Left cardiac atrium (tissue), 4 donors: ENCODE measurements around the gene PRSS3. TPM values are rescaled to one million over a fixed set of nuclear protein-coding genes. Genes with fewer than 3 reads are reported as not detected.
"Not testable (repeated sequence)": the region's sequence is repeated elsewhere in the genome, so short reads cannot be mapped to it uniquely, and the experiment has no call there.

Source experiments
- ATAC-seq, 2 donors: fragments of 200-7000 bp; cut with Tn5 transposase; one replicate each; pipeline ENCODE4 v1.9.1; 2020; ENCODE audit warnings: mild to moderate bottlenecking in 2 of 2, moderate library complexity in 2 of 2
- DNase-seq: peaks from one replicate; pipeline ENCODE4 v3.0.0-alpha.2; 2020
- intact Hi-C, 2 donors: fragments of 100-400 bp; cut with DNase I; formaldehyde crosslinking; loops; one replicate each; pipeline versions ENCODE4 v1.14.1 to v1.15.1; 2022 to 2023
- long read RNA-seq: library from polyadenylated mRNA; unstranded; transcript quantifications from one replicate; pipeline ENCODE4 v2.0.0, GENCODE V29; 2021
- total RNA-seq, 2 donors: library from RNA; stranded (reverse); fragmentation: NEBNext Ultra II Directional; extraction: Animal tissue kit (Norgen Biotek cat#: 25700); gene quantifications; one replicate each; pipeline ENCODE4 v1.2.1, GENCODE V29; 2021
- donor health status: DM: no; HTN: yes; CAD: no.
- donor health status: DM: no; HTN: yes; CAD: no; lungs with severe emphysema.
- donor health status: DM: yes; HTN: yes; CAD: no.
- donor health status: Dilated cardiomyopathy.

PRSS3 gene
- not detected for total RNA-seq
- long read RNA-seq, partial matches to known transcripts = 0 of 1 reads
- long read RNA-seq, other reads (novel, unspliced or antisense) = 1 of 1 reads

- ATAC-seq = no peak
These were observed at the start of gene PRSS3 for GRCh38 chr9:33795281-33795680. Gene PRSS3 (plus strand): TSS chr9:33795561. CDS start chr9:33795574, 13 bp downstream.

DNA sequence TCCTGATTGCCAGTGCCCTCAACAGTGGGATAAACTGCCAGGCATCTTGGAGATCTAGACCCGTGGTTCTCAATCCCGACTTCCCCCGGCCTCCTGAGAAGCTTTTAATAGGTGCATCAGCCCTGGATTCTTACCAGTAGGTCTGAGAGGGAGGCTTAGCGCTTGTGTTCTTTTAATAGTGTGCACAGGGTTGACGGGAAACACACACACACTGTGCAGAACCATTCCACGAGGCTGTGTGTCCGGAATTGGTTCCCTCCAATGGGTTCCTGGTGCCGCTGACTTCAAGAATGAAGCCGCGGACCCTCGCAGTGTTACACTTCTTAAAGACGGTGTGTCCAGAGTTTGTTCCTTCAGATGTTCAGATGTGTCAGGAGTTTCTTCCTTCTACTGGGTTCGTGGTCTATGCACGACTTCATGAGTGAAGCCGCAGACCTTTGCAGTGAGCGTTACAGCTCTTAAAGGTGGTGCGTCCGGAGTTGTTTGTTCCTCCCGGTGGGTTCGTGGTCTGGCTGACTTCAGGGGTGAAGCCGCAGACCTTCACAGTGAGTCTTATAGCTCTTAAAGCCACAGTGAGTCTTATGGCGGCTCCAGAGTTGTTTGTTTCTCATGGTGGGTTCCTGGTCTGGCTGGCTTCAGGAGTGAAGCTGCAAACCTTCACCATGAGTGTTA, 46.6 kb upstream of the PRSS3 start:
- intact Hi-C loops = no loop called here
- no peak for ATAC-seq
- no peak for DNase-seq

More at GRCh38 chr9:33795281-33795680, at the start of gene PRSS3:
- DNase-seq = no peak
- intact Hi-C loops = no loop called here

- DNase-seq, intact Hi-C loops, ATAC-seq: not testable (repeated sequence)
These were observed 46.1 kb upstream of the PRSS3 start for GRCh38 chr9:33749305-33749654.

DNA sequence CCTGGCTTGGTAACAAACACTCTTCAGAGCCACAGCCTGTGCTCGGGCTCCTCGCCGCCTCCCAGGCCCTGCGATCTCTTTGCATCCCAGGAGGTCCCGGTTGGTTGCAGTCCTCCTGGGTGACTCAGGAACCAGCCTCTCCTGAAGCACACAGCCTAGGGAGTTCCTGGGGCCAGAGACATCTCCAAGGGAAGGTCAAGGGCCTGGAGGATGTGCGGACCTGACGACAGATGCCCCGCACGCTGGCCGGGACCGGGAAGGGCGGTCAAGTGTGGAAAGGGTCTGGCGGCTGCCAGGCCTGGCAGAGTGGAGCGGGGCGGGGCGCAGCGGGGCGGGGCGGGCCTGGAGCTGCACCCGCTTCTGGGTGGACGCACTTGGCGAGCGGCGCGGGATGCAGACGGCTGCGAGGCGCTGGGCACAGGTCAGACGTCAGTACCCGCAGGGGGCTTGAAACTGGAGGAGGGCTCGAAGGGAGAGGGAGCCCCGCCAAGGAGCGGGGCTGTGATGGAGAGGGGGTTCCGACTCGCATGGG, 45.0 kb upstream of the PRSS3 start:
- ATAC-seq (peak in 1 of 2 donors; percentile 89), DNase-seq (peak; percentile 21)
- intact Hi-C loops = no loop called here

DNA sequence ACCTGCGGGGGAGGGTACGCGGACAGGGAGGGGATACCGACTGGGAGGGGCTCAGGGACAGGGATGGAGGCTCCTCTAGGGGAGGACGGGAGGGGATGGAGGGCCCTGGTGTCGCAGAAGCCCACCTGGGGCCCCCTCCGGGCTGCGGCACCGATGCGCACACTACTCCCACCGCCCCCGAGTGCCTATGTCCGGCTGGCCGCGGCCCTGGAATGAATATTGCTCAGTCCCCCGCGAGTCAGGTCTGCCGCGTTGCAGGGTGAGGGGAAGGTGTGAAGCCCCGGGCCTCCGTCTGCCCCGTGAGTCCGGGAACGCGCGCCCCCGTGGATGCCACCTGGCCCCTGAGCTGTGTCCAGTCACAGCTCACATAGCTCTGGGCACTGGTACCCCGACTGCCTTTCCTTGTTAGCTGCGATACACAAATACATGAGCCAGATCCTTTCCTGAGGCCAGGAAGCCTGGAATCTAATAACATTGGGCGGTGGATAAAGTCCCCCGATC, 44.5 kb upstream of the PRSS3 start:
- DNase-seq = no peak
- peak in 1 of 2 donors; percentile 33 for ATAC-seq
- intact Hi-C loops = no loop called here

GRCh38 chr9:33751536-33752129, 43.7 kb upstream of the PRSS3 start:
- intact Hi-C loops = no loop called here
- ATAC-seq = no peak
- DNase-seq = no peak

DNA sequence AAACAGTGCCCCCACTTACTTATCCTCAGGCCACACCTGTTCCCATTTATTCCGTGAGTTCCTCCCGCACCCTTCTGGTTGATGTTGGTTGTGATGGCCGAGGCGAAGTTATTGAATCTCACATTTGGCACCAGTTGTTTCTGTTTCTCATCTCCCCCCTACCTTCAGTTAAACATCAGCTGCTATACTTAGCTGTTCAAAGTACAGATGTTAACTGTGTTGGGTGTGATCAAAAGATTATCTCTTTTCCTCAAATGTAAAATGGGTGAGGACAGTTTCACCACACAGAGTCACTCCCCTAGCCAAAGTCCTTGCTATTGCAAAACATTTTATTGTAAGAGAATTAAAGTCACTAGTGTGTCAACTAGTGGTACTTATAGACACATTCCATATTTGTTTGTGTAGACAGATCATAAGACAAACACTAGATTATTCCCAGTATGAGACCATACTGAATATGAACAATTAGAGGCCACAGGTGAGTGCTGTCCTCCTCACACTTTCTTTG, 43.2 kb upstream of the PRSS3 start:
- intact Hi-C loops = no loop called here
- ATAC-seq (no peak), DNase-seq (no peak)

- ATAC-seq, intact Hi-C loops, DNase-seq: not testable (repeated sequence)
These were observed 42.6 kb upstream of the PRSS3 start for GRCh38 chr9:33752789-33753188.

GRCh38 chr9:33759648-33760047, 35.7 kb upstream of the PRSS3 start:
- intact Hi-C loops, DNase-seq: not testable (repeated sequence)
- ATAC-seq = peak in 1 of 2 donors; percentile 54

DNA sequence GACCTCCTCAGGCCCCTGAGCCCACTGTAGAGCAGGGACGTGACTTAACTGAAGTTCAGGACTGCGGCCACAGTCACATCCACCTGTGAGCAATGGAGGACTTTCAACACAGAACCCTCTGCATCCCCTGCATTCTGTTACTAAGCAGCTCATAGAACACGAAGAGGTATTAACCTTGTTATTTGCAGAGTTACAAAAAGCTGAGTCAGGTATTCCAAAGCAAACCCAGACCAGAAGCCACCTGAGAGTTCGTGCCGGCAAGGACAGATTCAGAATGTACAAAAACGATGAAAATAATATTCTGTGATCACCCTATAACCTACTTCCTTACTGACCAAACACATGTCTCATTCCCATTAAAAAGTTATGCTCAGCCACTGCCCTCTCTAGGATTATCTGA, 33.0 kb upstream of the PRSS3 start:
- intact Hi-C loops = no loop called here
- ATAC-seq (no peak), DNase-seq (no peak)

DNA sequence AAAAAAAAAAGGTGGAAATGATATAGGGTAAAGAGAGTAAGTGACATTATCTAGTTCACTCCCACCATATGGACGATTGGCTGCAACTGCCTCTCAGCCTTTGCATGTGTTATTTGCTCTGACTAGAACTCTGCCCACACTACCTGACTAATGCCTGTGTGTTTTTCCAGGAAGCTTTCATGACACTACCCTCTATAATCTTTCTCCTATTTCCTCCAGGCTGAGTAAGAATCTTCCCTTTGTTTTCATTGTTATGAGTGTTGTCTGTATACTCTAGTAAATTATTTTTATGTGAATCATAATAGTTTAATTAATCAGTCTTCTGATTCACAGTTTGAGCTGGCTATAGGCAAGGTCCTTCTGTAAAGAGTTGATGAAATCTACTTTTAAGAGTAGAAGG, 31.7 kb upstream of the PRSS3 start:
- intact Hi-C loops, DNase-seq, ATAC-seq: not testable (repeated sequence)

- intact Hi-C loops = no loop called here
- no peak for ATAC-seq
- no peak for DNase-seq
These were observed 29.9 kb upstream of the PRSS3 start for GRCh38 chr9:33765411-33765810.

DNA sequence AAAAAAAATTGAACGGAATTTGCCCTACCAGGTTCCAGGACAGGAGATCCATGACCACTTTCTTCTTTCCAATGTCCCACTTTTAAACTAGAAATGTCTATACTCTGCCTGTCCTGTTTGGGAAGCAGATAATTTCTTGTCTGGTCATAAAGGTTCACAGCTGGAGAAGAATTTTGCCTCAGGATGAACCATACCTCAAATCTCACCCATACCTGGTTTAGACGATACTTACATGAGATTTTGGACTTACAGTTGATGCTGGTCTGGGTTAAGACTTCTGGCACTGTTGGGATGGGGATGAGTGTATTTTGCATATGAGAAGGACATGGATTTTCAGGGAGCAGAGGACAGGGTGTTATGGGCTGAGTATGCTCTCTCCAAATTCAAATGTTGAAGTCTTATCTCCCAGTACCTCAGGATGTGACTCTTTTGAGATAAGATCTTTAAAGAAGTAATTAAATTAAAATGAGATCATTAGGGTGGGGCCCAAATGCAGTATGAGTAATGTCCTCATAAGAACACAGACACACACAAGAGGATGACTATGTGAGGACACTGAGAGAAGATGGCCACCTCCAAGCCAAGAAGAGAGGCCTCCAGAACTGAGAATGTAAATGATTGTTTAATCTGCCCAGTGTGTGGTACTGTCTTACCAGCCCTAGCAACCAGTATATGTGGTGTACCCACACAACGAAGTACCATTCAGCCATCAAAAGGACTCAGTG, 25.0 kb upstream of the PRSS3 start:
- DNase-seq, ATAC-seq, intact Hi-C loops: not testable (repeated sequence)

GRCh38 chr9:33773135-33773534, 22.2 kb upstream of the PRSS3 start:
- ATAC-seq, DNase-seq, intact Hi-C loops: not testable (repeated sequence)

DNA sequence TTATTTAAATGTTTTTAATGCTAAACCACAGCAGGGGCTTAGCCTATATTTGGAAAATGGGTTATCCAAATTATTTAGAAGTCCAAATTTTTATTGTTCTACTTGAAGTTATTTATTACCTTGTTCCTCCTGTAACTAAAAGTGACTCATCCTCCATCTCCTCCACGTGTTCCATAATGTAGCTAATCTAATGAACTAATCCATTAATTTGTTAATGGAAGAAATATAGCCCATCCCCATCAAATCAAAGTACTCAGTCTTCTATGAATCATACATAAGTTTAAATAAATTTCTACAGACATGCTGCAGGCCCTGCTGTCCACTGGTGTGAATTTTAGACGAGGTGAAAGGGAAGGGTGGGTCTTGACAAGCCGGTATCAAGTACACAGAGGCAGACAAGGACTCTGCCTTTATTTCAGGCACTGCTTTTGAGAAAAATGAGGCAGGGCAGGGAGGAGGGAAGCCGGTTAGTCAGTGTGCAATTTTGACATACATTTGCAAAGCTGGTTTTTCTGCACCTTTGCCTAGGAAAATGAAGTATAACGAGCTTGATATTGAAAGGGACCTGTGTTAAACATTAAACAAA, 21.2 kb upstream of the PRSS3 start:
- intact Hi-C loops, ATAC-seq, DNase-seq: not testable (repeated sequence)

DNA sequence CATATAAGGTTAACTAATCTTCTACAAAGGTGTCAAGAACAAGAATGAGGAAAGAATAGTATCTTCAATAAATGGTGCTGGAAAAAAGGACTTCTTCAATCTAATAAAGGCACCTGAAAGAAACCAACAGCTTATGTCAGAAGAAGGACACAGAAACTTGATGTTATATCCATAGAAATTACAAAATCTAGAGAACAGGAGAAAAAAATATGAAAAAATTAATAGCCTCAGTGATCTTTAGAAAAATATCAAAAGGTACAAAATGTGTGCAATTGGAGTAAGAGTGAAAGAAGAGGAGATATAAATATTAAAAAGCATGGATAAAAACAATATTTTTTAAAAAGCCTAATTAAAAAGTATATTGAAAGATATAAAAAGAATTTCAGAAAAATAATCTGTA, 18.8 kb upstream of the PRSS3 start:
- intact Hi-C loops = no loop called here
- DNase-seq = no peak
- no peak for ATAC-seq

DNA sequence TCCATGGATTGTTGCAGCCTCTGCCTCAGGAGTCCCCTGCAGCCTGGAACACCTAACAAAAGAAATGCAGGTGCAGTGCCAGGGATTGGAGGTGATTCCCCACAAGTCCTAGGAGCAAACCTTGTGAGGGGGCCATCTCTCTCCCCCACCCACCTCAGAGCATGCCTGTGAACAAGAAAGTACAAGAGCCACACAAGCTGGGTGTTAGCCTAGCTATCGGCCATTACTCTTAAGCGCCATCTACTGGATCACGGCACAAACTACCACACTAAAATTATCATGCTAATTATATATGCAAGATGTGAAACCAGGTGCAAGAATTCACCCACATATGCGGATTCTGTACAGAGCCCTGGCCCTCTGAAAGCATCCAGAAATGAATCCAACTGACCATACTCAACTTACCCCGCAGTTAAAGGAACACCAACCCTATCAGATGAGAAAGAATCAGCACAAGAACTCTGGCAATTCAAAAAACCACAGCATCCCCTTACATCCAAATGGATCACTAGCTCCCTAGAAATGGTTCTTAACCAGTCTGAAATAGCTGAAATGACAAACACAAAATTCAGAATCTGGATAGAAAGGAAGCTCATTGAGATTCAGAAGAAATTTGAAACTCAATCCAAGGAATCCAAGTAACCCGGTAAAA, 16.5 kb upstream of the PRSS3 start:
- intact Hi-C loops = no loop called here
- DNase-seq (no peak), ATAC-seq (peak in 1 of 2 donors; percentile 80)

GRCh38 chr9:33780276-33780675, 15.1 kb upstream of the PRSS3 start:
- intact Hi-C loops = no loop called here
- no peak for DNase-seq
- no peak for ATAC-seq

- intact Hi-C loops = no loop called here
- no peak for ATAC-seq
- DNase-seq = no peak
These were observed 13.6 kb upstream of the PRSS3 start for GRCh38 chr9:33781736-33782135.
